Esophagus squamous epithelium (tissue), 5 donors: ENCODE measurements around the gene ALPK1. TPM values are rescaled to one million over a fixed set of nuclear protein-coding genes. Genes with fewer than 3 reads are reported as not detected.

Experiments
- DNase-seq: peaks from one replicate; lab custom pipeline; 2025; lab: John Stamatoyannopoulos, UW
- H3K27ac ChIP-seq, 4 donors: fragments of 200-600 bp; sonication (generic); one replicate each; pipeline ENCODE4 v1.5.1; 2016 to 2019; ENCODE audit warnings: mild to moderate bottlenecking in 1 of 4
- H3K27me3 ChIP-seq, 4 donors: fragments of 200-600 bp; sonication (generic); 1 replicate in 3 of 4; 2 replicates in 1 of 4; pipeline versions ENCODE4 v1.5.1 to v1.6.0; 2017 to 2021; ENCODE audit warnings: antibody characterized with exemption in 1 of 4
- H3K36me3 ChIP-seq, 3 donors: fragments of 200-600 bp; sonication (generic); one replicate each; pipeline ENCODE4 v1.5.1; 2016 to 2019
- H3K4me1 ChIP-seq, 3 donors: fragments of 200-600 bp; sonication (generic); one replicate each; pipeline ENCODE4 v1.5.1; 2017 to 2019
- H3K4me3 ChIP-seq, 4 donors: fragments of 200-600 bp; sonication (generic); 1 replicate in 3 of 4; 2 replicates in 1 of 4; pipeline ENCODE4 v1.5.1; 2016 to 2019; ENCODE audit warnings: mild to moderate bottlenecking in 2 of 4, moderate library complexity in 1 of 4
- H3K9me3 ChIP-seq, 3 donors: fragments of 200-600 bp; sonication (generic); one replicate each; pipeline ENCODE4 v1.5.1; 2016 to 2019
- CTCF ChIP-seq, 6 experiments: fragments of 450-650 bp in 4 of 6; fragments of 200-600 bp in 2 of 6; sonication (generic) in 2 of 6; IDR thresholded peaks; one replicate each; pipeline ENCODE4 v1.5.1; 2016 to 2019; ENCODE audit warnings: antibody characterized with exemption in 6 of 6, mild to moderate bottlenecking in 4 of 6, moderate library complexity in 4 of 6
- POLR2A ChIP-seq, 4 donors: fragments of 450-650 bp; IDR thresholded peaks; one replicate each; pipeline ENCODE4 v1.6.1; 2017; ENCODE audit warnings: antibody characterized with exemption in 4 of 4, mild to moderate bottlenecking in 4 of 4, moderate library complexity in 3 of 4
- WGBS, 2 donors: methylation state at CpG; one replicate each; pipeline ENCODE4 v1.1.5; 2018; 5-methylcytosine and 5-hydroxymethylcytosine counted together
- intact Hi-C: fragments of 100-400 bp; cut with DNase I; formaldehyde crosslinking; loops from one replicate; pipeline ENCODE4 v1.15.0; 2022
- total RNA-seq, 4 donors: library from RNA; depleted of rRNA; stranded (reverse); fragments of >200 nt; gene quantifications; one replicate each; pipeline ENCODE4 v1.1.0, GENCODE V29; 2016
- donor health status: DM: yes; HTN: yes; CAD: no.

Gene ALPK1
- total RNA-seq, 4 donors from 2014 or later = 12.6 to 19.5 (median 12.8) TPM

DNA sequence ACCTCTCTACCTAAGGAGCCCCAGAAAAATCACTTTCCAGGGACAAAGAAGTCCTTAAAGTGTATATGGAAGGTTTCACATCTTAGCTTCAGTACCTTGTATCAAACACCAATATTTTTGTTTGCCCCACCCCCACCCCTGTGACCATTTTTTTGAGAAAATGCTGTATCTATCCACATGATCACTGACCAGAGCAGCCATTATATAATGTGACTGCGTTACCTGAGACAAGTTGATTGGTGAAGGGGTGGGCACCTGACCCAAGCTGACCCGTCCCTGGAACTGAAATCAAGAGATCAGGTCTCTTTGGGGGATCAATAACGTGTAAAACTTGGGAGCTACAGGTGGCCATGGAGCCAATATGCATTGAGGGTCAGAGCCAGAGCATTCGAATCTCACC lies 22.2 kb upstream of the ALPK1 start:
- Histone ChIP-seq H3K36me3 (peaks cover 0 to 27% (median 0%) of the 10 kb centered on the region in 3 donors), H3K27me3 (no peaks in the 10 kb centered on the region), H3K4me1 (peaks cover 0 to 40% (median 7%) of the 10 kb centered on the region in 3 donors), H3K9me3 (no peaks in the 10 kb centered on the region), H3K4me3 (no peak overlapping the region), H3K27ac (no peak overlapping the region)
- 81 to 93% methylated on average over 4 of the region's 4 CpGs for WGBS, 2 donors
- intact Hi-C loops = no loop called here
- DNase-seq = no peak
- TF ChIP-seq CTCF (IDR thresholded peaks at IDR 0.05) (no peak), POLR2A (IDR thresholded peaks at IDR 0.05) (no peak)

DNA sequence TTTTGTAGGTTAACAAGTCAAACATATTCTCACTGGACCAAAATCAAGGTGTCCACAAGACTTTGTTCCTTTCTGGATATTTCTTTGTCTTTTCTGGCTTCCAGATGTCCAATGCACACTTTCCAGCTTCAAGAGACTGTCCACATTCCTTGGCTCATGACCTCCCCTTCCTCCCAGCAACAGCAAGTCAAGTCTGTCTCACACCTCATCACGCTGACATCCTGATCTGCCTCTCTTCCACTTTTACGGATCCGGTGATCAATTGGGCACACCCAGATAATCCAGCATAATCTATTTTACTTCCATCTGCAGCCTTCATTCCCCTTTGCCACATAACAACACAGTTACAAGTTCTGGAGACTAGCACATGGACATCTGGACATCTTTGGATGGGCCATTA lies 21.1 kb upstream of the ALPK1 start:
- 87 to 89% methylated on average over 3 of the region's 3 CpGs for WGBS, 2 donors
- no peak overlapping the region for H3K27ac ChIP-seq
- no peak for TF ChIP-seq CTCF (IDR thresholded peaks at IDR 0.05)
- TF ChIP-seq POLR2A (IDR thresholded peaks at IDR 0.05) = no peak

DNA sequence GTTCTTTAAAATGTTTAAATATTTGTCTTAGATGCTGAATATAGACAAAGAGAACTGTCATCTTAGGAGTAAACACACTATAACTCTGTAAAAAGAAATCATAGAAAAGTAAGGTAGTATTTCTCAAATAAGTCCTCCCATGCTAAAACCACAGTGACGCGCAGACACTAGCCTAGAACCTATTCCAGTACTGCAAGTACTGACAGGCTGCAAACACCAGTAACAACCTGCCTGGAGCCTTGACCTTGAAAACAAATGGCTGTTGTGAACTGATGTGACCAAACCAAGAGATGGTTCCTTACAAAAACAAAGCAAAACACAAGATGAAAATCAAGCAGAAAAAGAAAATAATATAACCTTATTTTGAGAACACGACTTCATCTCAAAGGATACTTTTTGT lies 19.9 kb upstream of the ALPK1 start:
- intact Hi-C loops = no loop called here
- WGBS, 2 donors = 42 to 48% methylated on average over 3 of the region's 3 CpGs

More for the DNA sequence above, 21.1 kb upstream of the ALPK1 start:
- Histone ChIP-seq H3K9me3 (no peaks in the 10 kb centered on the region), H3K4me1 (peaks cover 0 to 51% (median 10%) of the 10 kb centered on the region in 3 donors), H3K4me3 (no peak overlapping the region), H3K27me3 (no peaks in the 10 kb centered on the region), H3K36me3 (peaks cover 0 to 17% (median 0%) of the 10 kb centered on the region in 3 donors)
- intact Hi-C loops = no loop called here
- DNase-seq = no peak

GRCh38 chr4:112277705-112278448 lies 19.3 kb upstream of the ALPK1 start:
- H3K27ac ChIP-seq = peak overlapping the region in 3 of 4 donors; percentile 38 to 69 (median 60)
- TF ChIP-seq POLR2A (IDR thresholded peaks at IDR 0.05) = no peak
- TF ChIP-seq CTCF (IDR thresholded peaks at IDR 0.05) = no peak
- H3K36me3 ChIP-seq = peaks cover 0 to 17% (median 0%) of the 10 kb centered on the region in 3 donors
- H3K4me1 ChIP-seq = peaks cover 0 to 62% (median 10%) of the 10 kb centered on the region in 3 donors
- intact Hi-C loops = no loop called here
- no peak overlapping the region for H3K4me3 ChIP-seq
- H3K27me3 ChIP-seq = no peaks in the 10 kb centered on the region
- no peaks in the 10 kb centered on the region for H3K9me3 ChIP-seq
- 54% methylated on average over 10 of the region's 10 CpGs for WGBS, 2 donors
- DNase-seq = no peak

More for the DNA sequence above, 19.9 kb upstream of the ALPK1 start:
- DNase-seq = no peak
- H3K4me3 ChIP-seq = no peak overlapping the region
- no peaks in the 10 kb centered on the region for H3K27me3 ChIP-seq
- no peak for TF ChIP-seq POLR2A (IDR thresholded peaks at IDR 0.05)
- no peak for TF ChIP-seq CTCF (IDR thresholded peaks at IDR 0.05)
- H3K36me3 ChIP-seq = peaks cover 0 to 17% (median 0%) of the 10 kb centered on the region in 3 donors
- H3K27ac ChIP-seq = peak overlapping the region in 3 of 4 donors; percentile 25 to 69 (median 60)
- H3K9me3 ChIP-seq = no peaks in the 10 kb centered on the region
- peaks cover 0 to 57% (median 10%) of the 10 kb centered on the region in 3 donors for H3K4me1 ChIP-seq
